ENCODE measurements around the gene ALDH3A2.

GRCh38 chr17:19705771-19706770 is 57.5 kb downstream of the ALDH3A2 start:
- TF ChIP-seq, protein P1, sequence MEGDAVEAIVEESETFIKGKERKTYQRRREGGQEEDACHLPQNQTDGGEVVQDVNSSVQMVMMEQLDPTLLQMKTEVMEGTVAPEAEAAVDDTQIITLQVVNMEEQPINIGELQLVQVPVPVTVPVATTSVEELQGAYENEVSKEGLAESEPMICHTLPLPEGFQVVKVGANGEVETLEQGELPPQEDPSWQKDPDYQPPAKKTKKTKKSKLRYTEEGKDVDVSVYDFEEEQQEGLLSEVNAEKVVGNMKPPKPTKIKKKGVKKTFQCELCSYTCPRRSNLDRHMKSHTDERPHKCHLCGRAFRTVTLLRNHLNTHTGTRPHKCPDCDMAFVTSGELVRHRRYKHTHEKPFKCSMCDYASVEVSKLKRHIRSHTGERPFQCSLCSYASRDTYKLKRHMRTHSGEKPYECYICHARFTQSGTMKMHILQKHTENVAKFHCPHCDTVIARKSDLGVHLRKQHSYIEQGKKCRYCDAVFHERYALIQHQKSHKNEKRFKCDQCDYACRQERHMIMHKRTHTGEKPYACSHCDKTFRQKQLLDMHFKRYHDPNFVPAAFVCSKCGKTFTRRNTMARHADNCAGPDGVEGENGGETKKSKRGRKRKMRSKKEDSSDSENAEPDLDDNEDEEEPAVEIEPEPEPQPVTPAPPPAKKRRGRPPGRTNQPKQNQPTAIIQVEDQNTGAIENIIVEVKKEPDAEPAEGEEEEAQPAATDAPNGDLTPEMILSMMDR (IDR thresholded peaks at IDR 0.05), result no peak
- no peak for TF ChIP-seq POLR2AphosphoS5 (IDR thresholded peaks at IDR 0.05)
